Measurements from ENCODE around the gene ASPRV1.

- no peak for TF ChIP-seq CTCF (IDR thresholded peaks at IDR 0.05)
- no peak for TF ChIP-seq POLR2A (IDR thresholded peaks at IDR 0.05)
Observed at GRCh38 chr2:69948032-69948962, 13.1 kb downstream of the ASPRV1 start.
